HG02943 (cell line): ENCODE results near the gene TXN2.
"Not testable (repeated sequence)": the region's sequence is repeated elsewhere in the genome, so short reads cannot be mapped to it uniquely, and the experiment has no call there.

ENCODE experiments used
- ATAC-seq: cut with Tn5 transposase; IDR thresholded peaks from one replicate; pipeline ENCODE4 v1.9.1; 2021; ENCODE audit warnings: mild to moderate bottlenecking, low read depth, moderate library complexity; ENCODE audit not compliant: unreplicated experiment

TXN2 gene

DNA sequence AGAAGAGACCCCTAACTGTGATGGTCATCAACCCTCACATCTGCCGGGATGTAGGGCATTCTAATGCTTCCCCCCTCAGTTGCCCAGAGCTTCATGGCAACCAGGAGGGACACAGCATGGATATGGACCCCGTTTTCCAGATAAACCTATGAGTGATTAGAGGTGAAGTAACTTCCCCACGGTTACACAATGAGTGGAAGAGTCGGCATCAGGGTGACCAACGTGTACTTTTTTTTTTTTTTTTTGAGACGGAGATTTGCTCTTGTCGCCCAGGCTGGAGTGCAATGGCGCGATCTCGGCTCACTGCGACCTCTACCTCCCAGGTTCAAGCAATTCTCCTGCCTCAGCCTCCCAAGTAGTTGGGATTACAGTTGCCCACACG, 25.0 kb downstream of the TXN2 start:
- ATAC-seq, result no peak

DNA sequence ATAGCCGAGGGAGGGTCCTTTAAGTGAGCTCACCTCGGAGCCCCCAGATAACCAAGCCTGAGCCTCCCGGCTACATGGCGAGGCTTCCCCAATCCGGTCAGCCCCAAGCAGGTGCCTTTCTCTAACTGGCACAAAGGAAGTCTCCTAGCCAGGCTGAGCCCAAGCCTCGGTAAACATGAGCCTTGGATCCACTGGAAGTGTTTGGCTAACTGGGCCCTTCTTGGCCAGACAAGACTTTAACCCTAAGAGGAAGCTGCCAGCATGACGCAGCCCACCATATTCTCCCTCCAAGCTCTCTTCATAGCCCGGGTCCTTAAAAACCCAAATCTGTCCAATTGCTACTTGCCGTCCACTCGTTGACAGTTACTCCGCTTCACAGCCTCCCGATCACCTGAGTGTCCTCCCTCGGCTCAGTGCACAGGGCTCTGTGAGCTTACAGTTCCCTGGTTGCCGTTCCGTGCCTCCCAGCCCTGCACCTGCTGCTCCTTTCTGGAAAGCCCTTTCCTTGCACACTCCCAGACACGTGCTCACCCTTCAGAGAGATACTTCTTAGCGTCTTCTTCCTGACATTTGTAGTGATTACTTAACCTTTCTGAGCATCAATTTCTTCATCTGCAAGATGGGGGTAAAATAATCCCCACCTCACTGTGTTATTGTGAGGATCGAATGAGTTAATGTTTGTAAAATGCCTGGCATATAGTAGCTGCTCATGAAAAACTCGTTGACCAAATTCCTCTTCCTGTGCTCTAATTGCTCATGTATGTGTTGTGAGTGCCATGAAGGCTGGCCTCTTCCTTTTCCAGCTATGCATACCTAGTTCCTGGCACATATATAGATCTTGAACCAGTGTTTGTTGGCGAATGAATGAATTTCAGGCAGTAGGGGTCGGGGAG, 25.6 kb downstream of the TXN2 start:
- no peak for ATAC-seq

DNA sequence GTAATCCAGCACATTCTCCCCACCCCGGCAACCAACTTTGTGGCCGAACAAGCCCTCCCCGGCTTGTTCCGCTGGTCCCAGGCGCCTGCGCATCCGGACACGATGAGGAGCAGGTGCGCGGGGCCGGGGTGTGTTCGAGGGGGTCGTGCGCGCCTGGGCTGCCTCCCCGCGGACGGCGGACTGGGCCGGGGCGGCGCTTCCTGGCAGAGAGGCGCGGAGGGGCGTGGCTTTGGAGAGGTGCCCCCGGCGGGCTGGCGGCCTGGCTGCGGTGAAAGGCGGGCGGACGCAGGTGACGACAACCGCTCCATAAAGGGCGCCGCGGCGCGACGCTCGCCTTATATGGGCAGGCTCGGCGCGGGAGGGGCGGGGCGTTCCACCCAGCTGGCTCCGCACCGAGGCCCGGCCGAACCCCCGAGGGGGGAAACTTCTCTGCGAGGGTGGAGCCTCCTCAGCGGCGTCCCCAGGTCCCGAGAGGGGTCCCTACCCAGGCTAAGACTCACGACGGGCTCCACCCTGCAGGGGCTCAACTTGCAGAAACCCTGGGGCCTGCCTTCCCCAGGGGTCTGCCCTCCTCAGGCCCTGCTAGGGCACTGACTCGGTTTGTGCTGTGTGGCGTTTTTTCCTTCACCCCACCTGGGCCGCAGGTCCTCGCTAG, 26.4 kb downstream of the TXN2 start:
- peak; percentile 49 for ATAC-seq

DNA sequence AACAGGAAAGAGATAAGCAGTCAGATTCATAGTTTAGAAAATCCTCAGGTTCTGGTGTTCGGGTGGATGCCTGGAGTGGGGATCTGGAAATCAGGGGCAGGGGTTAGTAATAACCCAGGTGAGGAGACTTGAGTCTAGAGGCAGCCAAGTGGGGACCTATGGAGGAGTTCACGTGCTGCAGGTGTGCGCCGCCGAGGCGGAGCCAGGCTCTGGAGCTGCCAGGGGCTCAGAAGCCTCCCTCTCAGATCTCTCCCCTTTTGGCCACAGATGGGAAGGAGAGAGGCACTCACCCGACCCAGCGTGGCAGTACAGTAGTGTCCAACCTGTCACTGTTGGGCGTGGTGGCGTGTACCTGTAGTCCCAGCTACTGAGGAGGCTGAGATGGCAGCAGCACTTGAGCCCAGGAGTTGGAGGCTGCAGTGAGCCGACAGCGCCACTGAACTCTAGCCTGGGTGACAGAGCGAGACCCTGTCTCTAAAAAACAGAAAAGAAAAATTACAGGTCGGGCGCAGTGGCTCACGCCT, 27.5 kb downstream of the TXN2 start:
- no peak for ATAC-seq

DNA sequence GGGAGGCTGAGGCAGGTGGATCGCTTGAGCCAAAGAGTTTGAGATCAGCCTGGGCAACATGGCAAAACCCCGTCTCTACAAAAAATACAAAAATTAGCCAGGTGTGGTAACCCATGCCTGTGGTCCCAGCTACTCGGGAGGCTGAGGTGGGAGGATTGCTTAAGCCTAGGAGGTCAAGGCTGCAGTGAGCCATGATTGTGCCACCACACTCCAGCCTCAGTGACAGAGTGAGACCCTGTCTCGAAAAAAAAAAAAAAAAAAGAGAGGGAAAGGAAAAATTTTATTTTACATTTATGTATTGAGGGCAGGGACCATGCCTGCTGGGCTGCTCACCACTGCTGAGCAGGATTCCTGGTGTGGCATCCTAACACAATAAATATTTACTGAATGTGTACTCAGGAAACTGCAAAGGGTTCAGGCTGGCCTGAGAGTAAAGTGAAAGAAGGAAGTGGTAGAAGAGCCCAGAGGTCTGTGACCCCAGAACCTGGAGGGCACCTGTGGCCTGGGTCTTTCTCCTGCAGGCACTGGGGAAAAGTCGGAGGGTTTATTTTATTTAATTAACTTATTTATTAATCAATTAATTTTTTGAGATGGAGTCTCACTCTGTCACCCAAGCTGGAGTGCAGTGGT, 28.3 kb downstream of the TXN2 start:
- ATAC-seq, result not testable (repeated sequence)

DNA sequence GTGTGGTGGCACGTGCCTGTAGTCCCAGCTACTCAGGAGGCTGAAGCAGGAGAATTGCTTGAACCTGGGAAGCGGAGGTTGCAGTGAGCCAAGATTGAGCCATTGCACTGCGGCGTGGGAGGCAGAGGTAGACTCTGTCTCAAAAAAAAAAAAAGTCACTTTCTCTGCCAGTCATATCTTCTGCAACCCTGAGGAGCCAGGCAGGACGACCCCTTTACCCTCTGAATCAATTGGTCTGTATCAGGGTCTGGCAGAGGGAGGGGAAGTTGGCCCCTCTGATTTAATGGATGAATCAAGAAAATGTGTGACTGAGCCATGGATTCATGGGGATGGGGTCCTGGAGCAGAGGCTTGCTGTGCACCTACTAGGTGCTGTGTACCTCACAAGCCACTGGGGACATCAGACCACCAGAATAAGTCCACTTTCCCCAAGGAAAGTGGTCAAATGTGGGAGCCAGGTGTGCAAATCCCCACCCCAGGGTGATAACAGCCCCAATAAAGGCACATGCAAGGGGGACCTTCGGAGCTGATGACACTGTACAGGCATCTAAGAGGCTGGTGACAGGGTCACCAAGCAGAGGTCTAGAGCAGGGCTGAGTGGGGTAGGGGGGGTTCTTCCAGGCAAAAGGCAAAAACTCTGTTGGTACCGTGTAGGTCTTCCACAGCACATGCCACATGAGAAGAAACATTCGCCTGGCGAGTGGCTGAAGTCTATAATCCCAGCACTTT, 29.0 kb downstream of the TXN2 start:
- ATAC-seq, result no peak

DNA sequence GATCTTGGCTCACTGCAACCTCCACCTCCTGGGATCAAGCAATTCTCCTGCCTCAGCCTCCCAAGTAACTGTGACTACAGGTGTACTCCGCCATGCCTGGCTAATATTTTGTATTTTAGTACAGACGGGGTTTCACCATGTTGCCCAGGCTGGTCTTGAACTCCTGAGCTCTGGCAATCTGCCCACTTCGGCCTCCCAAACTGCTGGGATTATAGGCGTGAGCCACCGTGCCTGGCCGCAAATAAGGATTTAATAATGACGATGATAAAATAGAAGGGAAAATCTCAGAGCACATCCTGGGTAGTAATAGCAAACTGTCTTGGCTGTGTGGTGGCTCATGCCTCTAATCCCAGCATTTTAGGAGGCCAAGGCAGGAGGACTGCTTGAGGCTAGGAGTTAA, 30.5 kb downstream of the TXN2 start:
- ATAC-seq, result not testable (repeated sequence)

DNA sequence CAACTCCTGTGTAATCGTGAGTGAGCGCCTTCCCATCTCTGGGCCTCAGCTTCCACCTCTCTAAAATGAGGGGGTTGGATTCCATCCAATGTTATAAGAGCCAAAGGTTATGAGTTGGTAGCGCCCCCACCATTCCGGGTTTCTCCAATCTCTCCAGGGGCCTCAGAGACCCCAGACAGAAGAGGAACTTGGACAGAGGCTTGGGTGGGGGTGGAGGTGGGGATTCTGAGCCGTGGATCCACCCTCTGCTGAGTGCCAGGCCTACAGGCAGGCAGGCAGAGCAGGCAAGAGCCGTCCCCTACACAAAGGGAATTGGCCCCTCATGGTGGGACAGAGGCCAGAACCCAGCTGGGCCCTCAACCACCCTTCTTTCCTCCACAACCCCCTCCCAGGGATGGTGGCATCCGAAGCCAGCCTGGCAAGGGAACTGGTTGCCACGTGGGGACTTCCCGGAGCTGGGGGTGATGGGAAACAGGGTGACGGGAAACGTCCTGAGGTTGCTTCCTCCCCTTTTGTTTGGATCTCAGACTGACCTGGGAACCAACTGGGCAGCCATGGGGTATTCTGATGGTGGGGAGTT, 31.8 kb downstream of the TXN2 start:
- ATAC-seq, result no peak

DNA sequence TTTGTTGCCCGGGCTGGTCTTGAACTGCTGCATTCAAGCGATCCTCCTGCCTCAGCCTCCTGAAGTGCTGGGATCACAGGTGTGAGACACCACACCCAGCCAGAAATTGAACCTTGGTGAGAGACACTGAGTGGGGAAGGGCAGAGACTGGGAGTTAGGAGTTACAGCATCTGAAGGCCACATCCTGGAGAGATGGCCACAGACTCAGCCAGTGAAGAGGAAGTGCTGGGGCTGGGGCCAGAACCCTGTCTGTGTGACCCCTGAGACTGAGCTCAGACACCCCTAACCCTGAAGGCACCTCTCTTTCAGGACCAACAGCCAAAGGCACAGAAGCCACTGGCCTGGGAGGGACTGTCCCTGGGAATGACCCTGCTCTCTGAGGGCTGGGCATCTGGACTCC, 33.8 kb downstream of the TXN2 start:
- no peak for ATAC-seq

DNA sequence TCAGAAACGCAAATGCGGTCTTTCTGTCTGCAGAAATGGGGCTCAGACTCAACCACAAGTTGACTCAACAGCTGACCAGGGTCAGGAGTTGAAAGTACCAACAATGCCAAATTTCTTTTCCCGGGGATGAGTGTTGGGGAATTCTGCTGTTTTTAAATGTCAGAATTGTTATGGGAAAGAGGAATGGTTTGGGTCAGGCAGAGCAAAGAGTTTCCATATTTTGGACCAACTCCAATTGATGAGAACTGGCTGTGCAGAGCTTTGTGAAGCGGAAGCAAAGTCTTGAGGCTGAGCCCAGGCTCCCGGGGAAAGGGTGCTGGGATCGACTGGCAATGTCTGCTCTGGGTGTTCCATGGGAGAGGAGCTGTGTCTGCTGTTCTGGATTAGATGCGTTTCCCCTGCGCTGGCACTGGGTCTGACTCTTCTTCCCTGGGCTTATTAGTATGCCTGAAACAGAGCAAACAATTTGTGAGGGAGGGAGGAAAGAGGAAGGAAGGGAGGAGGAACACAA, 36.2 kb downstream of the TXN2 start:
- no peak for ATAC-seq

DNA sequence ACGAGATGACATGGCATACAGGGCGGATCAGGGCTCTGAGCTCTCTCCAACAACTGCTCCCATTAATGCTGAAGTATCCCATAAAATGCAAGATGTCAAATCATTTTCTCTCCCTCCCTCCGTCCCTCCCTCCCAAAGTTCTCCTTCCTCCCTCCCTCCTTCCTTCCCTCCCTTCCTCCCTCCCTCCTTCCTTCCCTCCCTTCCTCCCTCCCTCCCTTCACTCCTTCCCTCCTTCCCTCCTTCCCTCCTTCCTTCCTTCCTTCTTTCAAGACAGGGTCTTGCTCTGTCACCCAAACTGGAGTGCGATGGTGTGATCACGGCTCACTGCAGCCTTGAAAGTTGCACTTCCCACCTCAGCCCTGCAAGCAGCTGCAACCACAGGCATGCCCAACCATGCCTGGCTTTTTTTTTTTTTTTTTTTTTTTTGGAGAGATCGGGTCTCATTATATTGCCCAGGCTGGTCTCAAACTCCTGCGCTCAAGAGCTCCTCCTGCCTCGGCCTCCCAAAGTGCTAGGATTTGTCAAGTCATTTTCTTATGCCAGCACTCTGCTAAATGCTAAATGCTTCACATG, 38.2 kb downstream of the TXN2 start:
- no peak for ATAC-seq

DNA sequence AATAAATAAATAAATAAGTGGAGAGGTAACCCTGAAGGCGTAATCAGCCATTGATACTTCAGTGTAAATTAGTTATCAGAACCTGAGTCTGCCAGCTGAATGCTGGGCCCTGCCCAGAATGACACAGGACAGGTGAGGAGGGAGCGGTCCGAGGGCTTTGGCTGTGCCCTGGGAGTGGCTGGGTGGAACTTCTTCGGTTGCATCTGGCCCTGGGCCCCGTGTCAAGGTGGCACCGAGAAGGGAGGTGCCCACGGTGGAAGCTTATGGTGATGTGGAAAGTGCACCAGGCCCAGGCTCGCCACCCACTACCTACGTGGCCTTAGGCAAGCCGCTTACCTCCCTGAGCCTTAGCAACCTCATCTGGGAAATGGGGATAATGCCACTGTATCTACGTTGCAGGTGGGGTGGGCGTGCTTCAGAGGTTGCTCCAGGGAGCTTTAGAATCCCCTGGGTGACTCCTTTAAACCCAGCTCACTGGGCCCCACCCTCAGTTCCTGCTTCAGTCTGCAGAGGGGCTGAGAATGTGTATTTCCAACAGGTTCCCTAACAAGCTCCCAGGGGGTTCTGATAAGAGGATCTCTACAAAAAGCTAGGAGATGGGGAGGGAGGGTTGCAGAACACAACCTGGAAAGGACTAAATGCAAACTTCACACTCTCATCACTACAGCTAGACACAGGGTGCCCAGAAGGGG, 38.8 kb downstream of the TXN2 start:
- ATAC-seq, result no peak

DNA sequence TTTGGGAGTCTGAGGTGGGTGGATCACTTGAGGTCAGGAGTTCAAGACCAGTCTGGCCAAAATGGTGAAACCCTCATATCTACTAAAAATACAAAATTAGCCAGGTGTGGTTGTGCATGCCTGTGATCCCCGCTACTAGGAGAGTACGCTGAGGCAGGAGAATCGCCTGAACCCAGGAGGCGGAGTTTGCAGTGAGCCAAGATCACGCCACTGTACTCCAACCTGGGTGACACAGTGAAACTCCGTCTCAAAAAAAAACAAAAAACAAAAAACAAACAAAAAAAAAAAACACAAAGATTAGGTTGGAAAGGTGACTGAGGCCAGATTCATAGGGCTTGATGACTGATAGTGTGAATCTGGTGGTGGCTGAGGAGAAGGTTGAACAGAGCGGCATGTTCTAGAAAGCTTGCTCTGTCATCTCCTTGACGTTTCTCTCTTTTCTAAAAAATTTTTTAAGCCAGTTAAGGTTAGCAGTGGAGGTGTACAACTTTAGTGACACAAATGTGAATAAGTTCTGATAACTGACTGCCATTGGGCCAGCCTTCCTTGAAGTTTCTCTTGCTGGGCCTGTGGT, 40.9 kb downstream of the TXN2 start:
- no peak for ATAC-seq

DNA sequence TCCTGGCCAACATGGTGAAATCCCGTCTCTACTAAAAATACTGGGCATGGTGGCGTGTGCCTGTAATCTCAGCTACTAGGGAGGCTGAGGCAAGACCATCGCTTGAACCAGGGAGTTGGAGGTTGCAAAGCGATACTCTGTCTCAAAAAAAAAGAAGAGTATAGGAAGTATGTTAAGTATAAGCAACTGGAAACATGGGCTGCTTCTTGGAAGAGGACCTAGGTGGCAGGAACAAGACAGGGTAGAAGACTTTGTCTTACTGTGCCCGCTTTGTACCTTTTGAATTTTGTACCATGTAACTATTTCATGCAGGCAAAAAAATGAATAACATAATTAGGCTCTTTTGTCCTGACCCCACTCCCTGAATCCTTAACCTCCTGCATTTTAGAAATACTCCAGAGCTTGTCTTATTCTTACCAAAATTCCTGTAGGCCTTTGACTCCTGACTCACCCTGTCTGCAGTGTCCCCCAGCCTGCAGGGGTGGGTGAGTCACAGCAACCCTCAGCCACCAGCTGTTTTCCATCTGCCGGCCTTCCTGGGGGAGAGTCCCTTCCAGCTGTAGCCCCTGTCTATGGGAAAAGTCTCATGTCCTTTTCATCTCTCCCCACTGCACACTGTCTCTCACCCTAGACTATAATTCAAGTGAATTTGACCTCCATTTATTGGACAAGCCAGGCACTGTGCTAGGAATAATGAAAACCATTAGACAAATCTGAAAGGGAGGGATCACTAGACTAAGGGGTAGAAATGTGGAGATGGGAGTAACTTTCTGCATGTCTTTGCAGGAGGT, 41.8 kb downstream of the TXN2 start:
- no peak for ATAC-seq

DNA sequence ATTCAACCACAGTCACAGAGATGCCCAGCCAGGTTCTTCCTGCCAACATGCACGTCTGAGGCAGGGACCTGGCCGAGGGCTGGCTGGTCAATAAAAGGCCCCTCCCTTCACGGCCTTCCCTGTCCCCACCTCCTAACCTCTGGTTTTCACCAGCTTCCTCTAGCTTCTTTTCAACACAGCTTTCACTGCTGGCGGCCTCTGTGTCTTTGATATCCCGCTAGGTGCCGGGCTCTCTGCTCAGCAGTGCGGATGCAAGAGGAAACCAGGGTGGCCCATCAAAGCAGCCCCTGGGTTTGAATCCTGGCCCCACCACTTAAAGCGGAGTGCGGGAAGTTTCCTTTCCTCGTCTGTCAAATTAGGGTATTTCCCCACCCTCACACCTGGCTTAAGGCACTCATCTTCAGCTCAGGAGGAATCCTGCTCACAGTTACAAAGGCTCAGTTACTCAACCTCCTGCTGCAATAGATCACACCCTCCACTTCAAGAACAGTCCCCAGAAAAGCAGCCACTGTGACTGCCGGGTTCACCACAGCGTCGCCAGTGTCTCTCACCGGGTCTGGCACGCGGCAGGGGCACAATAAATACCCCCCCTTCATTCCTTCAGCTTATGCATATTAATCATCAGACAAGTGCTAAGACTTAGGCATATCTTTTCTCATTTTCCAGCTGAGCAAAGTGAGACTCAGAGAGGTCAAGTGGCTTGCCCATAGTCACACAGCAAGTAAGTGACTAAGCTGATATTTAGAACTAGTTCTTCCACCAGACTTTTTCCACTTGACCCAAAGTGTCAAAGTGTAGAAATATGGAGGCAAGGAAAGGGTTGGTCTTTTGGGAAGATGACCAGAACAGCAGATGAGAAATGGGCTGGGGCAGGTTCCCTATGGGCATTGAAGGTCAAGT, 45.7 kb downstream of the TXN2 start:
- no peak for ATAC-seq

DNA sequence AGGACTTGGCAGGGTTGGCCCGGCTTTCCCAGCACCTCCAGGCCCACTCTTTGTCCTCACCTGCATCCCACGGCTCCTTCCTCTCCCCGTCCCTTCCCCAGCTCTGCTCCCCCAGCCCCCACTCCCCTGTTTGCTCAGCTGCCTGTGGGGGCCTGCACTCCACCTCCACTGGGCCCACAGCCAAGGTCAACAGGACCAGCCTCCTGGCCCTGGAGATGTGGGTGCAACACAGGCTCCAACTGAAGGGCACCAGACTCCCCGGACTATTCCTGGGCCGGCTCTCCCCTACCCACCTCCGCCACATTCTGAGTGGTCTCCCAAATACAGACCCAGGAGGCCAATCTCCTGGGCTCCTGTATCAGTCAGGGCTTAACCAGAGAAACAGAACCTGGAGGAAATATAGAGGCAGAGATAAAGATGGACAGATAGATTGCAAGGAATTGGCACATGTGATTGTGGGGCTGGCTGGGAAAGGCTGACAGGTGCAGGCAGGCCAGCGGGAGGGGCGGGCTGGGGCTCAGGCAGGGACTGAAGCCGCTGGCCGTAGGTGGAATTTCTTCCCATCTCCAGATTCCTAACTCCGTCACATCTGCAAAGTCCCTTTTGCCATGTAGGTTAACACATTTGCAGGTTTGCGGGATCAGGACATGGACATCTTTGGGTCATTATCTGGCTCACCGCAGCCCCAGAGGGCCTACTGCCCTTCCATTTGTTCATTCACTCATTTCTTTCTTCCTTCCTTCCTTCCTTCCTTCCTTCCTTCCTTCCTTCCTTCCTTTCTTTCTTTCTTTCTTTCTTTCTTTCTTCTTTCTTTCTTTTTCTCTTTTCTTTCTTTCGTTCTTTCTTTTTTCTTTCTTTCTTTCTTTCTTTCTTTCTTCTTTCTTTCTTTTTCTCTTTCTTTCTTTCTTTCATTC, 47.9 kb downstream of the TXN2 start:
- ATAC-seq, result no peak
